C4-2B (cell line): ENCODE results near the gene NAA16.

Experiments
- ZFX ChIP-seq: fragments of 450-650 bp; IDR thresholded peaks from 2 replicates; pipeline ENCODE4 v1.6.1; 2017
- TF ChIP-seq, protein P1 (sequence below): fragments of 450-650 bp; conservative IDR thresholded peaks from 2 replicates; pipeline ENCODE4 v1.5.1; 2017; ENCODE audit warnings: mild to moderate bottlenecking

GRCh38 chr13:41273831-41274441, 37.1 kb upstream of the NAA16 start:
- TF ChIP-seq, protein P1, sequence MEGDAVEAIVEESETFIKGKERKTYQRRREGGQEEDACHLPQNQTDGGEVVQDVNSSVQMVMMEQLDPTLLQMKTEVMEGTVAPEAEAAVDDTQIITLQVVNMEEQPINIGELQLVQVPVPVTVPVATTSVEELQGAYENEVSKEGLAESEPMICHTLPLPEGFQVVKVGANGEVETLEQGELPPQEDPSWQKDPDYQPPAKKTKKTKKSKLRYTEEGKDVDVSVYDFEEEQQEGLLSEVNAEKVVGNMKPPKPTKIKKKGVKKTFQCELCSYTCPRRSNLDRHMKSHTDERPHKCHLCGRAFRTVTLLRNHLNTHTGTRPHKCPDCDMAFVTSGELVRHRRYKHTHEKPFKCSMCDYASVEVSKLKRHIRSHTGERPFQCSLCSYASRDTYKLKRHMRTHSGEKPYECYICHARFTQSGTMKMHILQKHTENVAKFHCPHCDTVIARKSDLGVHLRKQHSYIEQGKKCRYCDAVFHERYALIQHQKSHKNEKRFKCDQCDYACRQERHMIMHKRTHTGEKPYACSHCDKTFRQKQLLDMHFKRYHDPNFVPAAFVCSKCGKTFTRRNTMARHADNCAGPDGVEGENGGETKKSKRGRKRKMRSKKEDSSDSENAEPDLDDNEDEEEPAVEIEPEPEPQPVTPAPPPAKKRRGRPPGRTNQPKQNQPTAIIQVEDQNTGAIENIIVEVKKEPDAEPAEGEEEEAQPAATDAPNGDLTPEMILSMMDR, result no peak
- TF ChIP-seq ZFX, result no peak
